AG08396 (cell line): ENCODE data around the gene FAAH2.
"Not testable (repeated sequence)": the region's sequence is repeated elsewhere in the genome, so short reads cannot be mapped to it uniquely, and the experiment has no call there.

Source experiments
- DNase-seq: peaks from one replicate; pipeline ENCODE4 v3.0.0; 2012; ENCODE audit warnings: low spot score, mixed read lengths

The FAAH2 gene

DNA sequence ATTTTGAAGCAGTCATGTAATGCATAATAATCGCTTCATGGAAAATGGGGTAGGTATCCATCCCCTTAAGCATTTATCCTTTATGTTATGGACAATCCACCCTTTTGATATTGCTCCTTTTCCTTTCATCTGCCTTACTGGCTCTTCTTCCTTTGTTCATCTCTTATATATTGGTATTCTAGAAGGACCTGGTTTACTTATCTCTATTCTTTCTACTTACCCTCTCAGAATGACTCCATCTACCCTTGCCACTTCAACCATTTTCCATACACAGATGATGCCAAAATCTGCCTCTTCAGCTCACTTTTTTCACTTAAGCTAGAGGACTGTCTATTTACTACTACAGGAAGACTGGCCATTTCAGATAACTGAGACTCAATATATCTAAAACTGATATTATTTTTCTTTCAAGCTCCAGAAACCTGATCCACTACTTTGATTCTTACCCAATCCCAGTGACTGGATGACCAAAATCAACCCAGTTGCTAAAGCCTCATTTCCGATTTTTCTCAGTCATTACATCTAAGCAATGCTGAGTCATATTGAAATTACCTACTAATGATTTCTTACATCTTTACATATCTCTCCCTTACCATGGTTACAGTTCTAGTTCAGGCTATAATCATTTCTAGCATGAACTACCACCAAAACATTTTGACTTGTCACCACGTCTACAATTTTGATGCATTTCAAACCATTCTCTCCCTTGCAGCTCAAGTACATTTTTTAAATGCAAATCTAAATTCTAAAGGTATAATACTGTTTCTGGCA is 93.7 kb downstream of the FAAH2 start:
- DNase-seq = no peak

DNA sequence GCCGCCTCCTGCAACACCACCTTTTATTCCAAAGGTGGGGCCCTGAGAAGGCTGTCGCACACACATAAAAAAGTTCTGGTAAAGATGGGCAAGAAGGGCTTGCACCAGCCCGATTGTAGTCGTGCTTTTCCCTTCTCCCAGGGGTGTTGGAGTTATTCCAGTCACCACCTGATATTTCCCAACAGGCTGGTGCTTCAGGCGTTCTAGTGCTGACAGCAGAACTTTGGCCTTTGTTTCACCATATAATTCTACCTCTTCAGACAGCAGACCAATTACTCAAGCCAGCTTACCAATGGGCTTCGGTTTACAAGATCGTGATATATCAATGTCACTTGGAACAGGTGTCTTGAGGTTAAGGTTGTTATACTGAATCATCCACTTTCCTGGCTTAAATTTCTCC is 107.7 kb downstream of the FAAH2 start:
- not testable (repeated sequence) for DNase-seq

DNA sequence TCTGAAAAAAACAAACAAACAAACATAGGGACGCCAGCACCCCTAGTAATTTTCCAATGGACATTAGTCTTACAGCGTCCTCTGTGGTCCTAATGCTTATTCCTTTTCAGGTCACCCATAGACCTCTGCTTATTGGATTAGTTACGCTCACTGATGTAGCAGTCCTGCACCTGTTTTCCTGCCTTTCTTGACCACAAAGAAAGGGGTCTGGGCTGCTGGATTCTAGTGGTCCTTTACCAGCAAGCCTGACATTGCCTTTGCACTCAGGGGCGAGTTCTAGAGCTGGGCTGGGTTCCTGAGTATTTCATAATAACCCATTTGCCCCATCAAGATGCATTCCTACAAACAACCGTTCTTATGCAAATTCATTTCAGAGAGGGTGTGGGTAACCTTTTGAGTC is 116.7 kb downstream of the FAAH2 start:
- not testable (repeated sequence) for DNase-seq

DNA sequence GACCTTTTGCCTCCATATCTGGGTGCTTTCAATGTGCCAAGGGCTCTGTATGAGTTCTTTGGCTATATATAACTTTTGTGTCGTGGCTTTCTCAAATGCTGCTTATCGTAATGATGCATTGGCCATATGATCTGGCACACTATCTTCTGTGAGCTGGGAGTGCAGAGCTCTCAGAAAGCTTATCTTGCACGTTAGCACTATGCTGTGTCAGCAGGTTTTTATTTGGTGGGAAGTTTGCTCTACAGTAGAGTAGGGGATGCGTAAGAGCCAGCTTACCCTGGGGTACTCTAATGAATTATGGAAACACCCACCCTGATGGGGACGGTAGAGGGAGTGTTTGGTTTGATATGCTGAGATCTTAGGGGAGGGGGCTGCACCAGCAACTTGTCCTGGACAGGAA is 119.6 kb downstream of the FAAH2 start:
- no peak for DNase-seq

- DNase-seq = no peak
These were observed 131.3 kb downstream of the FAAH2 start for GRCh38 chrX:57417827-57418226.

GRCh38 chrX:57422289-57422688 is 135.8 kb downstream of the FAAH2 start:
- DNase-seq = no peak

DNA sequence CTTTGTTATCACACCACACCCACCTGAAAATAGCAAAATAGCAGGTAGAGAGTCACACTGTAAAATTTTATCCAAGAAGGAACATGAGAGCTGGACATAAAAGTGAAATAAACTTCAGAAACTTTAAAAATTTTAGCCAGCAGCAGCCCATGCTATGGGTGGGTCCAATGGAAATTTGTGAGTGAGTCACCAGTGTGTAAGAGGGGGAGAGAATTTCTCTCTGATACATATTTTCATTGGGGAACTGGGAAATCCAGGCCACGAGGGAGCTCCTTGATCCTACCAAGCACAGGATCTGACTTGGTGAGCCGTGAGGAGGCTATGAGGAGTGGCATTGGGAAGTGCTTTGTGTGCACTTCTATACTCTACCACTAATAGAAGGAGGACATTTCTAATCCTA is 136.3 kb downstream of the FAAH2 start:
- DNase-seq = no peak

DNA sequence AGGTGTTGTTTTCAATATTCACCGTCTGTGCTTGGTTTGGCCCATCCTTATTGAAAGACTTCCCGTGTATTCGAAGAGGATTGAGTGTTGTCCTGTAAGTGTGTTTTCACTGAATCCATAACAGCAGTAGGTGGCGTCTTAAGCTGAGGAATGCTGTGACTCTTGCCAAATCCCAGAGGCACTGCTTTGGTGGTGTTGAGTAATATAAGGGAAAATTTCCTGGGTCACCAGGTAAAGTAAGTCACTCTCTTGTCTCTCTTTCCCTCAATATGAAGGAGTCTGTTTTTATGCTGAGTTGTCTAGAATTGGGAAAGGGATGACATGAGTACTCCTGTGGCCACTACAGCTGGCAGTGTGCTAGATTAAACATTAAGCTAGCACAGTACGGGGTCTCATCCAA is 158.6 kb downstream of the FAAH2 start:
- DNase-seq = no peak

- no peak for DNase-seq
These were observed 159.3 kb downstream of the FAAH2 start for GRCh38 chrX:57445832-57446231.

GRCh38 chrX:57447856-57448255 is 161.3 kb downstream of the FAAH2 start:
- DNase-seq = no peak

DNA sequence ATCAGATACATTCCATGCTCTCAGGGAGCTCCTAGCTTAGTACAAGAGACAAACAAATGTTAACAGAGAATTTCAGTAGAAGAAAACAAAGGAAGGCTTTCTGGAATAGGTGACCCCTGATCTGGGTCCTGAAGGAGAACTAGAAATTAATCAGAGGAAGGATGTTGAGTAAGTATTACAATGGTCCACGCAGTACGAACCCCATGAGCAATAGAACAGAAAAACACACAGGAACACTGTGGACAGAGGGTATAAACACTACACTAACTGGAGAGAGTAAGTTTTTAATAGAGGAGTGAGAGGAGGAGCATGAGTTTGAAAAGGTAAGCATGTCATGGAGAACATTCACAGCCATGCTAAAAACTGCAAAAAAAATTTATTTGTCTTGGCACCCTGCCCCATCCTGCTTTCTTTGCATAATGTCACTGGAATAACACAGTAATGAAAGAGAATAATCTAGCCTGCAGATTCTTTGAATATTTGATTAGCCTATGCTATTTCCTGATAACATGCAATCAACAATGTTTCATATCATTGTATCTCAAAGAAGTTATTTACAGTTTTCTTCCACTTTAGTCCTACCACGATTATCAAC is 165.0 kb downstream of the FAAH2 start:
- no peak for DNase-seq

- peak; percentile 6 for DNase-seq
These were observed 167.4 kb downstream of the FAAH2 start for GRCh38 chrX:57453901-57454300.

- DNase-seq = no peak
These were observed 195.0 kb downstream of the FAAH2 start for GRCh38 chrX:57481514-57481913.

GRCh38 chrX:57516491-57516890 is 230.0 kb downstream of the FAAH2 start:
- no peak for DNase-seq

- no peak for DNase-seq
These were observed 233.1 kb downstream of the FAAH2 start for GRCh38 chrX:57519578-57520118.

DNA sequence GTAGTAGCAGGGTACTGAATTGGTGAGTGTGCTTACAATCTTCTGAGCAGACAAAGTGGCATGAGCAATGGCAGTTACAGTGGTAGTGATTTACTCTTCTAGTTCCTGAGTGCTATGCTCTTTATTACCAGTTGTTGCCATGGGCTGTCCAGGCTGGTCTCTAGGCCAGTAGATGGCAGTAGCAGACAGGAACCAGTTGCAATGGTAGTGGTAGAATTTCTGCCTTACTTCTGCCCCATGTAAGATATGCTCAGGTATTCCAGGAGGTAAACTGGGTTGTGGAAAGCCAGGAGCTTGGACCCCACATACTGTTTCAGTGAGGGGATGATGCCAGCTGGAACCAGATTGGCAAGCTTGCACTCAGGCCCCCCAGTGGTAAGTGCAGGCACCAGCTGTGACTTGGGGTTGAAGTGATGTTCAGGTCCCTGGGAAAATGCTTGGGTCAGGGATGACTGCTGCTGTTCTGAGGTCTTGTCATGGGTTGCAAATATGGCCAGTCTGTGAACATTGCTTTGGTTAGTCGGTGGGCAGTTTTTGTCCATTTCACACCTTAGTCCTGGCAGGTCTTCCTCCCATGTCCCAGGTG is 242.3 kb downstream of the FAAH2 start:
- no peak for DNase-seq
